Endothelial cell of umbilical vein (primary cell): ENCODE results near the gene KRCC1.
"Not testable (repeated sequence)": the region's sequence is repeated elsewhere in the genome, so short reads cannot be mapped to it uniquely, and the experiment has no call there.

Experiments used
- CTCF ChIP-seq, 2 donors: IDR thresholded peaks; 1 replicate in 1 of 2; 2 replicates in 1 of 2; pipeline ENCODE4 v1.5.1; 2011; ENCODE audit warnings: low read length in 2 of 2, mild to moderate bottlenecking in 2 of 2, moderate library complexity in 2 of 2, control low read depth in 1 of 2, inconsistent platforms in 1 of 2, low read depth in 1 of 2; ENCODE audit not compliant: insufficient read depth in 1 of 2; ENCODE audit errors: extremely low read depth in 1 of 2
- EZH2 ChIP-seq: IDR thresholded peaks from 2 replicates; pipeline ENCODE4 v1.6.1; 2012; ENCODE audit warnings: borderline replicate concordance, low read depth, mild to moderate bottlenecking, moderate library complexity, low read length, inconsistent platforms; ENCODE audit not compliant: severe bottlenecking
- FOS ChIP-seq: IDR thresholded peaks from 2 replicates; pipeline ENCODE4 v1.6.1; 2011; ENCODE audit warnings: mild to moderate bottlenecking, low read length, moderate library complexity, borderline replicate concordance; ENCODE audit not compliant: insufficient read depth
- GATA2 ChIP-seq: IDR thresholded peaks from 2 replicates; pipeline ENCODE4 v1.7.0; 2011; ENCODE audit warnings: low read depth, mild to moderate bottlenecking, moderate library complexity, mixed read lengths, low read length; ENCODE audit not compliant: insufficient read length, insufficient read depth
- JUN ChIP-seq: IDR thresholded peaks from 2 replicates; pipeline ENCODE4 v1.6.1; 2011; ENCODE audit warnings: borderline replicate concordance, low read depth; ENCODE audit not compliant: insufficient read length, insufficient read depth
- MAX ChIP-seq: IDR thresholded peaks from 2 replicates; pipeline ENCODE4 v1.6.1; 2011; ENCODE audit not compliant: insufficient read depth, insufficient read length
- POLR2A ChIP-seq: IDR thresholded peaks from 2 replicates; pipeline ENCODE4 v1.6.1; 2012; ENCODE audit warnings: low read depth, mild to moderate bottlenecking, control low read depth, low read length
- POLR2AphosphoS5 ChIP-seq: IDR thresholded peaks from 2 replicates; pipeline ENCODE4 v1.6.1; 2012; ENCODE audit warnings: low read depth, mild to moderate bottlenecking, control low read depth, low read length, moderate library complexity; ENCODE audit not compliant: insufficient read depth

DNA sequence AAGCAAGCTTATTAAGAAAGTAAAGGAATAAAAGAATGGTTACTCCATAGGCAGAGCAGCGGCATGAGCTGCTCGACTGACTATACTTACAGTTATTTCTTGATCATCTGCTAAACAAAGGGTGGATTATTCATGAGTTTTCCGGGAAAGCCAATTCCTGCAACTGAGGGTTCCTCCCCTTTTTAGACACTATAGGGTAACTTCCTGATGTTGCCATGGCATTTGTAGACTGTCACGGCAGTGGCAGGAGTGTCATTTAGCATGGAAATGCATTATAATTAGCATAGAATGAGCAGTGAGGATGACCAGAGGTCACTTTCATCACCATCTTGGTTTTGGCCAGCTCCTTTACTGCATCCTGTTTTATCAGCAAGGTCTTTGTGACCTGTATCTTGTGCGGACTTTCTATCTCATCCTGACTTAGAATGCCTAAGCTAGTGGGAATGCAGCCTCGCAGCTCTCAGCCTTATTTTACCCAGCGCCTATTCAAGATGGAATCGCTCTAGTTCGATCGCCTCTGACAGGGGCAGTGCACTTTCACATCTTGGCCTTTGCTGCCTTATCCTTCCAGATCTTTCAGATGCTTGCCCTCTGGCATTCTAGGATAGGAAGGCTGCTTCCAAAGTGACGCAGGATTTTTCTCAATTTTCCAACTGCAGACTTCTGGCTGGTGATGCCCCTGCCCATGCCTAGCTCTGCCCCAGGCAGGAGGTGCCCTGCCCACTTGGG lies 37.3 kb downstream of the KRCC1 start:
- not testable (repeated sequence) for TF ChIP-seq CTCF (IDR thresholded peaks at IDR 0.05; ENCODE audit: extremely low read depth in 1 of 2, insufficient read depth in 1 of 2, low read depth in 1 of 2, low read length in 2 of 2); POLR2AphosphoS5; POLR2A; EZH2; MAX; FOS; JUN; GATA2
